AG04449 (cell line): Measurements from ENCODE around the gene FHAD1.

Experiments used
- CTCF ChIA-PET: fragments of 350-600 bp; formaldehyde crosslinking; extraction: SDS; loops from one replicate; lab custom pipeline; 2021; ENCODE audit warnings: antibody characterized with exemption; lab: Yijun Ruan, JAX
- POLR2A ChIA-PET: fragments of 400-600, 350-600 bp; formaldehyde crosslinking; extraction: SDS; loops from one replicate; lab custom pipeline; 2020; ENCODE audit warnings: antibody characterized with exemption, inconsistent platforms; lab: Yijun Ruan, JAX
- DNase-seq: peaks from one replicate; pipeline ENCODE4 v3.0.0-alpha.2; 2010; ENCODE audit warnings: low read depth, low spot score
- H3K4me3 ChIP-seq: 2 replicates; pipeline ENCODE4 v1.5.1; 2011; ENCODE audit warnings: low read depth, mild to moderate bottlenecking, control low read depth, low read length
- CTCF ChIP-seq: IDR thresholded peaks from one replicate; pipeline ENCODE4 v1.5.1; 2011; ENCODE audit warnings: mild to moderate bottlenecking, moderate library complexity, low read length, control low read depth, inconsistent platforms; ENCODE audit not compliant: insufficient read depth; ENCODE audit errors: missing control alignments

Gene FHAD1

DNA sequence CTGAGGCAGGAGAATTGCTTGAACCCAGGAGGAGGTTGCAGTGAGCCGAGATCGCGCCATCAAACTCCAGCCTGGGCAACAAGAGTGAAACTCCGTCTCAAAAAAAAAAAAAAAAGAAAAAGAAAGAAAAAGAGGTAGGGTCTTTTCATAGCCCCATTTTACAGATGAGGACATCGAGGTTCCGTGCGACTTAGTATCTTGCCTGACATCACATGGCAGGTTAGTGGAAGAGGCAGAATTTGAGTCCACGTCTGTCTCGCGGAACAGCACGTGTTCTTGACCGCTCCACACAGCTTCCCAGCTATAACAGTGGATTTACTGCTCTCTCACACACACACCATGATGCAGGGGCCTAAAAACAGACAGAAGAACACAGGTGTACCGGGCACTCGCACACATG, 192.3 kb downstream of the FHAD1 start:
- H3K4me3 ChIP-seq = no peak overlapping the region
- DNase-seq = no peak
- POLR2A ChIA-PET = no interaction called here
- TF ChIP-seq CTCF = no peak
- CTCF ChIA-PET = interaction anchor here (14.6 kb wide), 1 partner anchor 118 kb away, joined by 439 read pairs; no protein-coding TSS in a partner anchor

GRCh38 chr1:15440357-15440756, 193.3 kb downstream of the FHAD1 start:
- CTCF ChIA-PET = interaction anchor here (1.5 to 2.6 kb wide), 2 partner anchors 9 to 116 kb away, joined by 3 to 18 read pairs; no protein-coding TSS in a partner anchor
- H3K4me3 ChIP-seq = no peak overlapping the region
- no peak for DNase-seq
- no peak for TF ChIP-seq CTCF
- POLR2A ChIA-PET = no interaction called here

DNA sequence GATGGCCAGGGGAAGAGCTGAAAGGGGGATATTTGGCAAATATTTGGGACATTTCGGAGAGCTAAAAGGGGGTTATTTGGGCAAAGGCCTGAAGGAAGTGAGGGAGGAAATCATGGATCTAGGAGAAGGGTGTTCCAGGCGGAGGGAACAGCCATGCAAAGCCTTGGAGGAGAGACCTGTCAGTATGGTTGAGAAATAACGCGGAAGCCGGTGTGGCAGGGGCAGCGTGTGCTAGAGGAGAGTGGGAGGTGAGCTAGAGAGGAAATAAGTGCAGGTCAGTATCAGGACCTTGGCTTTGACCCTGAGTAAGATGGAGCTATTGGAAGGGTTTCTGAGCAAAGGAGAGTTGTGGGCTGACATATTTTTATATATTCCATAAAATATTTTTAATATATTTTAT, 194.2 kb downstream of the FHAD1 start:
- ChIA-PET POLR2A (no interaction called here), CTCF (interaction anchor here (0.7 to 2.6 kb wide), 5 partner anchors 10 to 118 kb away, joined by 3 to 18 read pairs (median 3); no protein-coding TSS in a partner anchor)
- no peak overlapping the region for H3K4me3 ChIP-seq
- DNase-seq = no peak
- TF ChIP-seq CTCF = no peak

GRCh38 chr1:15442119-15442518, 195.1 kb downstream of the FHAD1 start:
- POLR2A ChIA-PET = no interaction called here
- TF ChIP-seq CTCF = no peak
- CTCF ChIA-PET = interaction anchor here (1.4 to 2.6 kb wide), 2 partner anchors 11 to 118 kb away, joined by 4 to 18 read pairs; no protein-coding TSS in a partner anchor
- no peak for DNase-seq
- no peak overlapping the region for H3K4me3 ChIP-seq

DNA sequence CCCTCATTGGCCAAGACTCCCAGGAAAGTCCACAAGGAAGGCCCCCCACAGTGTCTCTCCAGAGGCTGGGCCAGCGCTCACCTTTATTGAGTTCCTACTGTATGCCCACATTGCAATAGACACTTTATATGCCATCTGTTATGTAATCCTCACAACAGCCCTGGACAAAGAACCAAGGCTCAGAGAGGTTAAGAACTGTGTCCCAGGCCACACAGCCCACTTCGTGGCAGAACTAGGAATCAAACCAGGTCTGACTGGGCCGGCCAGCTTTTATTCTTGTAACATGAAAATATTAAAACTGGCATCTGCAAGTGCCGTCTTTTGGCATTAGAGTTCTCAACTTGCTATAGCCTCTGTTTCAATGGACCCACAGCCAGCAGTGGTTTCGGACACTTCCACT, 195.7 kb downstream of the FHAD1 start:
- no peak for TF ChIP-seq CTCF
- CTCF ChIA-PET = interaction anchor here (1.3 to 3.4 kb wide), 2 partner anchors 10 to 119 kb away, joined by 5 to 31 read pairs; no protein-coding TSS in a partner anchor
- no peak overlapping the region for H3K4me3 ChIP-seq
- POLR2A ChIA-PET = no interaction called here
- DNase-seq = no peak

GRCh38 chr1:15443281-15443680, 196.3 kb downstream of the FHAD1 start:
- ChIA-PET CTCF (interaction anchor here (1.3 to 3.4 kb wide), 2 partner anchors 10 to 120 kb away, joined by 5 to 31 read pairs; no protein-coding TSS in a partner anchor), POLR2A (no interaction called here)
- no peak overlapping the region for H3K4me3 ChIP-seq
- no peak for TF ChIP-seq CTCF
- DNase-seq = no peak
